ENCODE data around the gene PRDM16.
"Not testable (repeated sequence)": the region's sequence is repeated elsewhere in the genome, so short reads cannot be mapped to it uniquely, and the experiment has no call there.

DNA sequence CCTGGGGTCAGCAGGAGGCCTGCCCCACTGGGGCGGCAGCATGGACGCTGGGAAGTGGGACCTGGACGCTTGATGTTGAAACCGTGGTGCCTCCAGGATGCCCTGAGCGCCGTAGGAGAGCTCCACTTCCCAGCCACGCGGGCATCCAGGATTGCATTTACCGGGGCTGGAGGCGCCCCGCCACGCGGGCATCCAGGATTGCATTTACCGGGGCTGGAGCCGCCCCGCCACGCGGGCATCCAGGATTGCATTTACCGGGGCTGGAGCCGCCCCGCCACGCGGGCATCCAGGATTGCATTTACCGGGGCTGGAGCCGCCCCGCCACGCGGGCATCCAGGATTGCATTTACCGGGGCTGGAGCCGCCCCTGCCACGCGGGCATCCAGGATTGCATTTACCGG is 218.1 kb downstream of the PRDM16 start:
- TF ChIP-seq POLR2A (IDR thresholded peaks at IDR 0.05); EP300 (IDR thresholded peaks at IDR 0.05; ENCODE audit: low read depth); CTCF (IDR thresholded peaks at IDR 0.05); POLR2AphosphoS5 (IDR thresholded peaks at IDR 0.05): not testable (repeated sequence)
